MM.1S (cell line): ENCODE measurements around the gene FAM110A.

ENCODE experiments used
- EZH2 ChIP-seq: fragments of 300-600 bp; sonication (generic); optimal IDR thresholded peaks from 2 replicates; pipeline ENCODE3; 2017; ENCODE audit warnings: low read depth, mild to moderate bottlenecking, antibody characterized with exemption, low read length, mixed read lengths
- EZH2phosphoT487 ChIP-seq: fragments of 300-600 bp; sonication (generic); IDR thresholded peaks from 2 replicates; pipeline ENCODE4 v1.6.1; 2018; ENCODE audit warnings: antibody characterized with exemption, low read length
- TF ChIP-seq, protein P1 (sequence below): fragments of 300-600 bp; sonication (generic); IDR thresholded peaks from 2 replicates; pipeline ENCODE4 v1.5.1; 2016; ENCODE audit warnings: antibody characterized with exemption, low read length, mixed read lengths

DNA sequence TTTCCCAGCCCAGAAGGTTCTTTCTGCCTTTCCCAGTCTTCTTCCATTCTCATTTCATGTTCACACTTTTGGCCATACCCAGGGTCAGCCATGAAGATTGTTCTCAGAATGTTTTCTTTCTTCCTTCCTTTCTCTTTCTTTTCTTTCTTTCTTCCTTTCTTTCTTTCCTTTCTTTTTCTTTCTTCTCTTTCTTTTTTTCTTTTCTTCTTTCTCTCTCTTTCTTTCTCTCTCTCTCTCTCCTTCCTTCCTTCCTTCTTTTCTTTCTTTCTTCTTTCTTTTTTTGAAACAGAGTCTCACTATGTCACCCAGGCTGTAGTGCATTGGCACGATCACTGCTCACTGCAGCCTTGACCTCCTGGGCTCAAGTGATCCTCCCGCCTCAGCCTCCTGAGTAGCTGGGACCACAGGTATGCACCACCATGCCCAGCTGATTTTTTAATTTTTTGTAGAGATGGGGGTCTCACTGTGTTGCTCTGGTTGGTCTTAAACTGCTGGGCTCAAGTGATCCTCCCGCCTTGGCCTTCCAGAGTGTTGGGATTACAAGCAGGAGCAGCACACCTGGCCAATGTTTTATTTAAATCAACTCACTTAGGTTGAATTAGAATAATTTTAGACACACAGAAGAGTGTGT is 13.1 kb upstream of the FAM110A start:
- TF ChIP-seq EZH2 = no peak
- TF ChIP-seq, protein P1, sequence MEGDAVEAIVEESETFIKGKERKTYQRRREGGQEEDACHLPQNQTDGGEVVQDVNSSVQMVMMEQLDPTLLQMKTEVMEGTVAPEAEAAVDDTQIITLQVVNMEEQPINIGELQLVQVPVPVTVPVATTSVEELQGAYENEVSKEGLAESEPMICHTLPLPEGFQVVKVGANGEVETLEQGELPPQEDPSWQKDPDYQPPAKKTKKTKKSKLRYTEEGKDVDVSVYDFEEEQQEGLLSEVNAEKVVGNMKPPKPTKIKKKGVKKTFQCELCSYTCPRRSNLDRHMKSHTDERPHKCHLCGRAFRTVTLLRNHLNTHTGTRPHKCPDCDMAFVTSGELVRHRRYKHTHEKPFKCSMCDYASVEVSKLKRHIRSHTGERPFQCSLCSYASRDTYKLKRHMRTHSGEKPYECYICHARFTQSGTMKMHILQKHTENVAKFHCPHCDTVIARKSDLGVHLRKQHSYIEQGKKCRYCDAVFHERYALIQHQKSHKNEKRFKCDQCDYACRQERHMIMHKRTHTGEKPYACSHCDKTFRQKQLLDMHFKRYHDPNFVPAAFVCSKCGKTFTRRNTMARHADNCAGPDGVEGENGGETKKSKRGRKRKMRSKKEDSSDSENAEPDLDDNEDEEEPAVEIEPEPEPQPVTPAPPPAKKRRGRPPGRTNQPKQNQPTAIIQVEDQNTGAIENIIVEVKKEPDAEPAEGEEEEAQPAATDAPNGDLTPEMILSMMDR = no peak
- TF ChIP-seq EZH2phosphoT487 = no peak
